SK-N-MC (cell line): ENCODE results near the gene AKNA.

Source experiments
- EZH2 ChIP-seq: fragments of 200-600 bp; sonication (generic); IDR thresholded peaks from one replicate; pipeline ENCODE4 v1.6.1; 2017; ENCODE audit warnings: antibody characterized with exemption
- FOXP2 ChIP-seq: optimal IDR thresholded peaks from 2 replicates; pipeline ENCODE3; 2011; ENCODE audit warnings: mild to moderate bottlenecking, moderate library complexity; ENCODE audit not compliant: insufficient read depth; ENCODE audit errors: extremely low read length, control extremely low read depth
- POLR2AphosphoS5 ChIP-seq: IDR thresholded peaks from 2 replicates; pipeline ENCODE4 v1.6.1; 2012; ENCODE audit warnings: mild to moderate bottlenecking, low read depth, low read length, borderline replicate concordance

DNA sequence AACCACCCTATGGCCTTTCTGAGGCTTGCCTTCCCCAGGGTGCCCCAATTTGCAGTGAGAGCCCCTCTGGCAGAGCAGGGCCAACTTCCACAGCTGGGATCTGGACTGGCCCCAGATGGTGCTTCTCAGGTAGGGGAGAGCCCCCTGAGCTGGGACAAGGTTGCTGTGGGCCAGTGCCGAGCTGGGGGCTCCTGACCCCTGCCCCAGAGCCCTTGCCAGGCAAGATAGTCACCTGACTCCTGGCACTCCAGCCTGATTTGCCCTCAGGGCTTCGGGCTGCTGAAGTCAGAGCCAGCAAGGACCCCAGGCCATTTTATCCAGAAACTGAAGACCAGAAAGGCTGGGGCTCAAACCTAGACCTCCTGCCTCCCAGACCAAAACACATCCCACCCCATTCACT, 33.4 kb upstream of the AKNA start:
- TF ChIP-seq POLR2AphosphoS5 (no peak), EZH2 (no peak), FOXP2 (no peak)
